NT2/D1 (cell line): Measurements from ENCODE around the gene FAM118B.

Experiments used
- YY1 ChIP-seq: IDR thresholded peaks from 2 replicates; pipeline ENCODE4 v1.6.1; 2011; ENCODE audit not compliant: insufficient read length, insufficient read depth
- ZNF274 ChIP-seq: IDR thresholded peaks from 2 replicates; pipeline ENCODE4 v1.6.1; 2011; ENCODE audit warnings: mild to moderate bottlenecking, low read depth, low read length

GRCh38 chr11:126216526-126217305 lies 5.1 kb downstream of the FAM118B start:
- TF ChIP-seq YY1 = no peak
- TF ChIP-seq ZNF274 = no peak
